IMR-90 (cell line): ENCODE measurements around the gene ACKR1.

Source experiments
- CEBPB ChIP-seq: IDR thresholded peaks from 2 replicates; pipeline ENCODE4 v1.6.1; 2012; ENCODE audit warnings: low read depth, low read length, improper control_type of control experiment
- TF ChIP-seq, protein P1 (sequence below): conservative IDR thresholded peaks from 2 replicates; pipeline ENCODE4 v1.5.1; 2012; ENCODE audit warnings: mild to moderate bottlenecking, low read depth, low read length, improper control_type of control experiment

DNA sequence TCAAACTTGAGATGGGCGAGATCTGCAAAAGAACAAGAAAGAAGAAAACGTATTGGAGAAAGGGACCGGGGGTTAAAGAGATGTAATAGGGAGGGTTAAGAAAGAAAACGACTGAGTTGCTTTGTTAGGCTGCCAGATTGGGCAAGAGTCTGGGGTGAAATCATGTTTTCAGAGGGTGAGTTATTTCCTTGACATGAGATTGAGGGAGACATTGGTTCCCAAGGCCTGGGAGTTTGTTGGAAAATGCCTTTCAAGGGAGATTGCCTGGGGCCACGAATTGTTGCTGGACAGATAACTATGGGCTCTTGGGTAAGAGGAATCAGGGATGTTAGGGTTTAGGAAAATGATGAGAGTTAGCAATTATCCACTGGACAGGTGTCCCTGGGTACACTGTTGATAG is 34.0 kb upstream of the ACKR1 start:
- TF ChIP-seq CEBPB: no peak
- TF ChIP-seq, protein P1, sequence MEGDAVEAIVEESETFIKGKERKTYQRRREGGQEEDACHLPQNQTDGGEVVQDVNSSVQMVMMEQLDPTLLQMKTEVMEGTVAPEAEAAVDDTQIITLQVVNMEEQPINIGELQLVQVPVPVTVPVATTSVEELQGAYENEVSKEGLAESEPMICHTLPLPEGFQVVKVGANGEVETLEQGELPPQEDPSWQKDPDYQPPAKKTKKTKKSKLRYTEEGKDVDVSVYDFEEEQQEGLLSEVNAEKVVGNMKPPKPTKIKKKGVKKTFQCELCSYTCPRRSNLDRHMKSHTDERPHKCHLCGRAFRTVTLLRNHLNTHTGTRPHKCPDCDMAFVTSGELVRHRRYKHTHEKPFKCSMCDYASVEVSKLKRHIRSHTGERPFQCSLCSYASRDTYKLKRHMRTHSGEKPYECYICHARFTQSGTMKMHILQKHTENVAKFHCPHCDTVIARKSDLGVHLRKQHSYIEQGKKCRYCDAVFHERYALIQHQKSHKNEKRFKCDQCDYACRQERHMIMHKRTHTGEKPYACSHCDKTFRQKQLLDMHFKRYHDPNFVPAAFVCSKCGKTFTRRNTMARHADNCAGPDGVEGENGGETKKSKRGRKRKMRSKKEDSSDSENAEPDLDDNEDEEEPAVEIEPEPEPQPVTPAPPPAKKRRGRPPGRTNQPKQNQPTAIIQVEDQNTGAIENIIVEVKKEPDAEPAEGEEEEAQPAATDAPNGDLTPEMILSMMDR: no peak
